ENCODE results near the gene GIPC3.
"Not testable (repeated sequence)": the region's sequence is repeated elsewhere in the genome, so short reads cannot be mapped to it uniquely, and the experiment has no call there.

Gene GIPC3

GRCh38 chr19:3576696-3577443 is 8.4 kb upstream of the GIPC3 start:
- no peak for DNase-seq

- DNase-seq = no peak
Measured at GRCh38 chr19:3577723-3578344, 7.4 kb upstream of the GIPC3 start.

- no peak for DNase-seq
Measured at GRCh38 chr19:3578390-3578789, 6.9 kb upstream of the GIPC3 start.

- no peak for DNase-seq
Measured at GRCh38 chr19:3580156-3580934, 4.9 kb upstream of the GIPC3 start.

- not testable (repeated sequence) for DNase-seq
Measured at GRCh38 chr19:3581792-3582191, 3.5 kb upstream of the GIPC3 start.

GRCh38 chr19:3584036-3584802 is 1.1 kb upstream of the GIPC3 start:
- DNase-seq = not testable (repeated sequence)

- DNase-seq = peak; percentile 30
Measured at GRCh38 chr19:3586127-3586626, 899 bp downstream of the GIPC3 start.

- DNase-seq = no peak
Measured at GRCh38 chr19:3586707-3587346, 1.5 kb downstream of the GIPC3 start.

GRCh38 chr19:3589439-3589838 is 4.2 kb downstream of the GIPC3 start:
- DNase-seq = no peak

GRCh38 chr19:3589949-3590348 is 4.7 kb downstream of the GIPC3 start:
- DNase-seq = no peak

- DNase-seq = no peak
Measured at GRCh38 chr19:3590991-3591659, 5.8 kb downstream of the GIPC3 start.

GRCh38 chr19:3591876-3592613 is 6.8 kb downstream of the GIPC3 start:
- no peak for DNase-seq

- no peak for DNase-seq
Measured at GRCh38 chr19:3593156-3593555, 7.9 kb downstream of the GIPC3 start.

- DNase-seq = no peak
Measured at GRCh38 chr19:3595521-3596061, 10.3 kb downstream of the GIPC3 start.

- no peak for DNase-seq
Measured at GRCh38 chr19:3599776-3600187, 14.5 kb downstream of the GIPC3 start.

GRCh38 chr19:3601021-3601420 is 15.7 kb downstream of the GIPC3 start:
- no peak for DNase-seq

- DNase-seq = no peak
Measured at GRCh38 chr19:3603121-3603811, 18.0 kb downstream of the GIPC3 start.

- DNase-seq = no peak
Measured at GRCh38 chr19:3604227-3604986, 19.1 kb downstream of the GIPC3 start.

GRCh38 chr19:3604987-3605343 is 19.7 kb downstream of the GIPC3 start:
- no peak for DNase-seq

Data from GDM1 (cell line).